ENCODE data around the gene SHISA7.

DNA sequence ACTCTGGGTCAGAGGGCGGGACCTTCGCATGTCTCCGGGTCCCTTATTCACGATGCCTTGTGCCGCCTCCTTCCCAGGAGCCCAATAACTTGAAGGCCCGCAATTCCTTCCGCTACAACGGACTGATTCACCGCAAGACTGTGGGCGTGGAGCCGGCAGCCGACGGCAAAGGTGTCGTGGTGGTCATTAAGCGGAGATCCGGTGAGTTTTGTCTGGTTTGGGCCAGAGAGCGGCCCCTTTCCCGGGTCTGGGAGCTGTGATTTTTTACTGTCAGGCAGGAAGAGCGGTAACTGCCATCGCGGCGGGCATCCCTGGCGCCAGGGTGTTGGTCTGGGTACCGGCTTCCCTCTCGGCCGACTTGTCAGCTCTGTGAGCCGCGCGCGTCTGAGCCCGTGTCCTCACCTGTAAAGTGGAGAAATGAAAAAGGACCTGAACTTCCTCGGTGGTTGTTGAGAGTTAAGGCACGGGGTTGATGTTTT is 56.6 kb downstream of the SHISA7 start:
- TF ChIP-seq, protein P1, sequence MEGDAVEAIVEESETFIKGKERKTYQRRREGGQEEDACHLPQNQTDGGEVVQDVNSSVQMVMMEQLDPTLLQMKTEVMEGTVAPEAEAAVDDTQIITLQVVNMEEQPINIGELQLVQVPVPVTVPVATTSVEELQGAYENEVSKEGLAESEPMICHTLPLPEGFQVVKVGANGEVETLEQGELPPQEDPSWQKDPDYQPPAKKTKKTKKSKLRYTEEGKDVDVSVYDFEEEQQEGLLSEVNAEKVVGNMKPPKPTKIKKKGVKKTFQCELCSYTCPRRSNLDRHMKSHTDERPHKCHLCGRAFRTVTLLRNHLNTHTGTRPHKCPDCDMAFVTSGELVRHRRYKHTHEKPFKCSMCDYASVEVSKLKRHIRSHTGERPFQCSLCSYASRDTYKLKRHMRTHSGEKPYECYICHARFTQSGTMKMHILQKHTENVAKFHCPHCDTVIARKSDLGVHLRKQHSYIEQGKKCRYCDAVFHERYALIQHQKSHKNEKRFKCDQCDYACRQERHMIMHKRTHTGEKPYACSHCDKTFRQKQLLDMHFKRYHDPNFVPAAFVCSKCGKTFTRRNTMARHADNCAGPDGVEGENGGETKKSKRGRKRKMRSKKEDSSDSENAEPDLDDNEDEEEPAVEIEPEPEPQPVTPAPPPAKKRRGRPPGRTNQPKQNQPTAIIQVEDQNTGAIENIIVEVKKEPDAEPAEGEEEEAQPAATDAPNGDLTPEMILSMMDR (conservative IDR thresholded peaks at IDR 0.05; ENCODE audit: low read length) = no peak
- TF ChIP-seq EZH2phosphoT487 (IDR thresholded peaks at IDR 0.05; ENCODE audit: borderline replicate concordance, low read depth, low read length) = no peak
